WTC11 (cell line): Measurements from ENCODE around the gene LDLR.

Experiments
- MAX ChIP-seq: sonication (generic); formaldehyde crosslinking; IDR thresholded peaks from 2 replicates; pipeline ENCODE4 v1.8.0; 2022; ENCODE audit warnings: mild to moderate bottlenecking, missing genetic modification reagents
- NR3C1 ChIP-seq: sonication (generic); formaldehyde crosslinking; conservative IDR thresholded peaks from 2 replicates; pipeline ENCODE4 v1.8.1; 2023; ENCODE audit warnings: low read depth, mild to moderate bottlenecking, missing genetic modification reagents
- RELA ChIP-seq: sonication (generic); formaldehyde crosslinking; IDR thresholded peaks from 2 replicates; pipeline ENCODE4 v1.8.1; 2022; ENCODE audit warnings: missing genetic modification reagents, mild to moderate bottlenecking, borderline replicate concordance
- TF ChIP-seq, protein P1 (sequence below): fragments of 200-600 bp; IDR thresholded peaks from 2 replicates; pipeline ENCODE4 v1.8.0; 2022; ENCODE audit warnings: antibody characterized with exemption

GRCh38 chr19:11094520-11094894 lies 5.2 kb downstream of the LDLR start:
- TF ChIP-seq MAX (CRISPR knock-in tag) (no peak), RELA (no peak), NR3C1 (no peak)
- TF ChIP-seq, protein P1, sequence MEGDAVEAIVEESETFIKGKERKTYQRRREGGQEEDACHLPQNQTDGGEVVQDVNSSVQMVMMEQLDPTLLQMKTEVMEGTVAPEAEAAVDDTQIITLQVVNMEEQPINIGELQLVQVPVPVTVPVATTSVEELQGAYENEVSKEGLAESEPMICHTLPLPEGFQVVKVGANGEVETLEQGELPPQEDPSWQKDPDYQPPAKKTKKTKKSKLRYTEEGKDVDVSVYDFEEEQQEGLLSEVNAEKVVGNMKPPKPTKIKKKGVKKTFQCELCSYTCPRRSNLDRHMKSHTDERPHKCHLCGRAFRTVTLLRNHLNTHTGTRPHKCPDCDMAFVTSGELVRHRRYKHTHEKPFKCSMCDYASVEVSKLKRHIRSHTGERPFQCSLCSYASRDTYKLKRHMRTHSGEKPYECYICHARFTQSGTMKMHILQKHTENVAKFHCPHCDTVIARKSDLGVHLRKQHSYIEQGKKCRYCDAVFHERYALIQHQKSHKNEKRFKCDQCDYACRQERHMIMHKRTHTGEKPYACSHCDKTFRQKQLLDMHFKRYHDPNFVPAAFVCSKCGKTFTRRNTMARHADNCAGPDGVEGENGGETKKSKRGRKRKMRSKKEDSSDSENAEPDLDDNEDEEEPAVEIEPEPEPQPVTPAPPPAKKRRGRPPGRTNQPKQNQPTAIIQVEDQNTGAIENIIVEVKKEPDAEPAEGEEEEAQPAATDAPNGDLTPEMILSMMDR = no peak
